H1 (cell line): Measurements from ENCODE around the gene BBS9. TPM values are rescaled to one million over a fixed set of nuclear protein-coding genes. Genes with fewer than 3 reads are reported as not detected.

Experiments
- CTCF ChIA-PET: fragments of 300-600 bp; sonication (Branson Sonifier 250); formaldehyde crosslinking; loops from one replicate; lab custom pipeline; 2021; ENCODE audit not compliant: partially characterized antibody; lab: Charles Lee
- POLR2A ChIA-PET: fragments of 300-600 bp; sonication (Branson Sonifier 250); formaldehyde crosslinking; loops from one replicate; lab custom pipeline; 2021; ENCODE audit warnings: inconsistent platforms; ENCODE audit not compliant: partially characterized antibody; lab: Charles Lee
- DNase-seq, 2 experiments: peaks; one replicate each; pipeline versions ENCODE4 v3.0.0 to v3.0.0-alpha.2; 2010 to 2022; ENCODE audit warnings: low spot score in 2 of 2, low read depth in 1 of 2, mixed read lengths in 1 of 2
- FAIRE-seq: peaks from 2 replicates; lab custom pipeline; 2011; peaks lifted over from hg19 to GRCh38; lab: Jason Lieb, UNC
- H2AFZ ChIP-seq: 2 replicates; pipeline ENCODE4 v1.8.1; 2012; ENCODE audit warnings: low read length, inconsistent platforms
- H2AK5ac ChIP-seq: 2 replicates; pipeline ENCODE4 v1.6.1; 2013; ENCODE audit warnings: low read depth, low read length
- H2BK120ac ChIP-seq: replicated peaks from 2 replicates; pipeline ENCODE3; 2013; ENCODE audit warnings: low read depth, low read length, inconsistent platforms
- H2BK12ac ChIP-seq: 2 replicates; pipeline ENCODE4 v1.6.1; 2013; ENCODE audit warnings: low read depth, low read length
- H2BK15ac ChIP-seq: 2 replicates; pipeline ENCODE4 v1.6.1; 2013; ENCODE audit warnings: low read length
- H2BK20ac ChIP-seq: 2 replicates; pipeline ENCODE4 v1.6.1; 2013; ENCODE audit warnings: low read length
- H2BK5ac ChIP-seq: 2 replicates; pipeline ENCODE4 v1.6.1; 2013; ENCODE audit warnings: low read depth, low read length
- H3K14ac ChIP-seq: 2 replicates; pipeline ENCODE4 v1.6.1; 2013; ENCODE audit warnings: inconsistent platforms; ENCODE audit not compliant: insufficient read length
- H3K18ac ChIP-seq: 2 replicates; pipeline ENCODE4 v1.6.1; 2013; ENCODE audit warnings: low read length; ENCODE audit errors: extremely low read depth
- H3K23ac ChIP-seq: 2 replicates; pipeline ENCODE4 v1.6.1; 2013; ENCODE audit warnings: inconsistent platforms; ENCODE audit not compliant: insufficient read length
- H3K23me2 ChIP-seq: 2 replicates; pipeline ENCODE4 v1.6.1; 2013; ENCODE audit warnings: low read depth, low read length
- H3K27ac ChIP-seq: 2 replicates; pipeline ENCODE4 v1.6.1; 2011; ENCODE audit warnings: low read depth, low read length, inconsistent platforms
- H3K27me3 ChIP-seq, 4 experiments: replicated peaks in 1 of 4; 1 replicate in 1 of 4; 2 replicates in 3 of 4; pipeline versions ENCODE4 v1.6.1 to v1.8.1; 2011 to 2013; ENCODE audit warnings: low read length in 3 of 4, mild to moderate bottlenecking in 3 of 4, inconsistent platforms in 2 of 4, mixed read lengths in 2 of 4, moderate library complexity in 1 of 4; ENCODE audit not compliant: control insufficient read depth in 3 of 4, insufficient read depth in 3 of 4; ENCODE audit errors: extremely low read depth in 1 of 4
- H3K36me3 ChIP-seq, 4 experiments: 2 replicates each; pipeline versions ENCODE4 v1.6.1 to v1.8.1; 2011 to 2013; ENCODE audit warnings: mild to moderate bottlenecking in 4 of 4, low read length in 3 of 4, moderate library complexity in 2 of 4, control low read depth in 1 of 4, inconsistent platforms in 1 of 4; ENCODE audit not compliant: insufficient read depth in 4 of 4, control insufficient read depth in 2 of 4
- H3K4ac ChIP-seq: replicated peaks from 2 replicates; pipeline ENCODE3; 2013; ENCODE audit warnings: low read length, low read depth, mixed read lengths, inconsistent platforms; ENCODE audit not compliant: insufficient read length
- H3K4me1 ChIP-seq, 4 experiments: replicated peaks in 1 of 4; 1 replicate in 1 of 4; 2 replicates in 3 of 4; pipeline versions ENCODE4 v1.6.1 to v1.8.1; 2011 to 2013; ENCODE audit warnings: low read length in 3 of 4, inconsistent platforms in 2 of 4, mixed read lengths in 1 of 4; ENCODE audit not compliant: insufficient read depth in 4 of 4, control insufficient read depth in 3 of 4
- H3K4me2 ChIP-seq, 2 experiments: 2 replicates each; pipeline versions ENCODE4 v1.6.1 to v1.8.1; 2011 to 2013; ENCODE audit warnings: low read depth in 2 of 2, low read length in 2 of 2, control low read depth in 1 of 2, inconsistent platforms in 1 of 2, mild to moderate bottlenecking in 1 of 2; ENCODE audit not compliant: insufficient read depth in 1 of 2
- H3K4me3 ChIP-seq, 4 experiments: fragments of 200-600, 300-600 bp in 1 of 4; sonication (generic), shearing (Covaris generic), sonication (Bioruptor Twin) in 1 of 4; 2 replicates each; pipeline versions ENCODE4 v1.5.1 to v1.8.1; 2011 to 2016; ENCODE audit warnings: low read length in 4 of 4, low read depth in 3 of 4, control low read depth in 2 of 4, inconsistent platforms in 2 of 4, mild to moderate bottlenecking in 2 of 4, mixed read lengths in 1 of 4, moderate library complexity in 1 of 4; ENCODE audit not compliant: insufficient read depth in 2 of 4; ENCODE audit errors: extremely low read depth in 1 of 4
- H3K56ac ChIP-seq: replicated peaks from 2 replicates; pipeline ENCODE3; 2013; ENCODE audit warnings: low read depth, mild to moderate bottlenecking, mixed read lengths, low read length, inconsistent platforms; ENCODE audit not compliant: insufficient read length
- H3K79me1 ChIP-seq: 2 replicates; pipeline ENCODE4 v1.6.1; 2013; ENCODE audit warnings: low read depth, low read length, control low read depth
- H3K79me2 ChIP-seq, 2 experiments: 2 replicates each; pipeline versions ENCODE4 v1.6.1 to v1.8.1; 2012 to 2013; ENCODE audit warnings: low read length in 2 of 2, mild to moderate bottlenecking in 2 of 2, inconsistent platforms in 1 of 2; ENCODE audit not compliant: insufficient read depth in 2 of 2, control insufficient read depth in 1 of 2
- H3K9ac ChIP-seq, 4 experiments: replicated peaks in 1 of 4; 1 replicate in 1 of 4; 2 replicates in 3 of 4; pipeline versions ENCODE4 v1.6.1 to v1.8.1; 2011 to 2013; ENCODE audit warnings: low read depth in 3 of 4, low read length in 3 of 4, control low read depth in 2 of 4, mild to moderate bottlenecking in 2 of 4, moderate library complexity in 2 of 4, inconsistent platforms in 1 of 4; ENCODE audit errors: extremely low read depth in 1 of 4
- H3K9me3 ChIP-seq, 2 experiments: 2 replicates each; pipeline versions ENCODE4 v1.6.1 to v1.8.1; 2012 to 2013; ENCODE audit warnings: mild to moderate bottlenecking in 2 of 2, moderate library complexity in 2 of 2, control low read depth in 1 of 2, inconsistent platforms in 1 of 2, low read depth in 1 of 2, low read length in 1 of 2, mixed read lengths in 1 of 2; ENCODE audit not compliant: insufficient read depth in 2 of 2
- H4K20me1 ChIP-seq, 2 experiments: replicated peaks in 1 of 2; 2 replicates each; pipeline versions ENCODE3 to v1.8.1; 2011 to 2013; ENCODE audit warnings: inconsistent platforms in 2 of 2, low read length in 2 of 2, mild to moderate bottlenecking in 1 of 2; ENCODE audit not compliant: insufficient read depth in 2 of 2, control insufficient read depth in 1 of 2
- H4K5ac ChIP-seq: 2 replicates; pipeline ENCODE4 v1.6.1; 2013; ENCODE audit warnings: low read length, low read depth, mixed read lengths, inconsistent platforms; ENCODE audit not compliant: insufficient read length
- H4K8ac ChIP-seq: 2 replicates; pipeline ENCODE4 v1.8.0; 2013; ENCODE audit warnings: mild to moderate bottlenecking, moderate library complexity, low read length, inconsistent platforms; ENCODE audit not compliant: insufficient read depth; ENCODE audit errors: extremely low read depth
- H4K91ac ChIP-seq: replicated peaks from 2 replicates; pipeline ENCODE3; 2013; ENCODE audit warnings: low read length, mixed read lengths, inconsistent platforms; ENCODE audit not compliant: insufficient read length
- EP300 ChIP-seq, 2 experiments: IDR thresholded peaks; 1 replicate in 1 of 2; 2 replicates in 1 of 2; pipeline ENCODE4 v1.6.1; 2011 to 2012; ENCODE audit warnings: low read depth in 2 of 2, low read length in 2 of 2, mild to moderate bottlenecking in 2 of 2, borderline replicate concordance in 1 of 2, inconsistent platforms in 1 of 2, moderate library complexity in 1 of 2
- MAFK ChIP-seq: IDR thresholded peaks from 2 replicates; pipeline ENCODE4 v1.6.1; 2012; ENCODE audit warnings: low read depth, mild to moderate bottlenecking, improper control_type of control experiment, low read length
- MAX ChIP-seq: IDR thresholded peaks from 2 replicates; pipeline ENCODE4 v1.6.1; 2012; ENCODE audit warnings: inconsistent platforms
- PHF8 ChIP-seq: fragments of 200-600 bp; sonication (generic); conservative IDR thresholded peaks from 2 replicates; pipeline ENCODE4 v1.7.1; 2012; ENCODE audit warnings: low read depth, mild to moderate bottlenecking, inconsistent platforms, low read length, moderate library complexity
- RAD21 ChIP-seq, 2 experiments: IDR thresholded peaks in 1 of 2; conservative IDR thresholded peaks in 1 of 2; 2 replicates each; pipeline ENCODE4 v1.6.1; 2011; ENCODE audit warnings: low read depth in 2 of 2, low read length in 2 of 2, improper control_type of control experiment in 1 of 2, inconsistent platforms in 1 of 2, mild to moderate bottlenecking in 1 of 2, moderate library complexity in 1 of 2
- YY1 ChIP-seq: IDR thresholded peaks from 2 replicates; pipeline ENCODE4 v1.6.1; 2011; ENCODE audit warnings: low read depth, mild to moderate bottlenecking, low read length
- WGBS, 2 experiments: shearing (Covaris generic) in 1 of 2; methylation state at CpG; one replicate each; pipeline versions ENCODE4 v1.1.6 to v1.1.7; 2013 to 2015; ENCODE audit warnings: low lambda C conversion rate in 2 of 2, mixed read lengths in 2 of 2, inconsistent platforms in 1 of 2, low coverage in 1 of 2, missing lambda C conversion rate in 1 of 2; ENCODE audit not compliant: insufficient replicate concordance in 2 of 2, insufficient coverage in 1 of 2, insufficient read length in 1 of 2; ENCODE audit errors: extremely low coverage in 1 of 2, missing lambda C conversion rate in 1 of 2; 5-methylcytosine and 5-hydroxymethylcytosine counted together
- polyA plus RNA-seq, 7 experiments: library from polyadenylated mRNA; depleted of rRNA in 3 of 7; stranded (reverse) in 5 of 7; unstranded in 2 of 7; fragments of >200 nt in 5 of 7; fragments of 200-250 nt in 2 of 7; gene quantifications; 1 replicate in 5 of 7; 2 replicates in 1 of 7; 4 replicates in 1 of 7; pipeline versions ENCODE4 v1.2.1 to v1.2.3, GENCODE V29; 2011 to 2013; ENCODE audit warnings: missing spikeins in 2 of 7, mixed read lengths in 2 of 7
- total RNA-seq: library from RNA; stranded (reverse); fragmentation: NEBNext Ultra II Directional; extraction: Animal tissue kit (Norgen Biotek cat#: 25700); gene quantifications from 2 replicates; pipeline ENCODE4 v1.2.1, GENCODE V29; 2021

Gene BBS9
- total and polyA plus RNA-seq, 2 of the 8 experiments (the other 6 are each of a cell fraction or from before 2014, with no cell fraction given): 22.3 to 37.0 TPM

GRCh38 chr7:33152087-33152486, 22.7 kb downstream of the BBS9 start:
- Histone ChIP-seq H4K20me1 (no peaks in the 10 kb centered on the region), H3K27ac (no peak overlapping the region), H3K4ac (no peak overlapping the region), H3K4me2 (no peak overlapping the region), H2BK120ac (no peak overlapping the region), H3K4me1 (peaks cover 0 to 2% (median 0%) of the 10 kb centered on the region in 4 experiments; a peak in 1 of 7 replicates), H2AK5ac (no peak overlapping the region), H2AFZ (no peak overlapping the region), H3K56ac (no peak overlapping the region), H2BK15ac (no peak overlapping the region), H3K23ac (no peak overlapping the region), H3K9me3 (no peaks in the 10 kb centered on the region), H3K18ac (no peak overlapping the region), H4K8ac (no peak overlapping the region), H4K91ac (no peak overlapping the region), H4K5ac (no peak overlapping the region), H3K27me3 (no peaks in the 10 kb centered on the region), H3K79me2 (no peaks in the 10 kb centered on the region), H2BK20ac (no peak overlapping the region), H3K14ac (no peak overlapping the region), H3K9ac (no peak overlapping the region), H3K79me1 (no peaks in the 10 kb centered on the region), H3K4me3 (no peak overlapping the region), H2BK5ac (no peak overlapping the region), H2BK12ac (no peak overlapping the region), H3K36me3 (no peaks in the 10 kb centered on the region), H3K23me2 (no peaks in the 10 kb centered on the region; the same call in 1 of the 2 replicates)
- FAIRE-seq: no peak
- POLR2A ChIA-PET: no interaction called here
- 90% methylated on average over 3 of the region's 3 CpGs; no CpG with 5 or more reads in 1 of the 2 experiments for WGBS, 2 experiments
- no peak for DNase-seq
- CTCF ChIA-PET: interaction anchor here (1.4 kb wide), 1 partner anchor 11 kb away, joined by 3 read pairs; no protein-coding TSS in a partner anchor
- TF ChIP-seq YY1: no peak
- TF ChIP-seq MAX: no peak
- TF ChIP-seq RAD21 (IDR thresholded peaks at IDR 0.05 in 1 of 2, conservative IDR thresholded peaks at IDR 0.05 in 1 of 2; ENCODE audit: low read depth in 2 of 2, low read length in 2 of 2): no peak
- TF ChIP-seq MAFK: no peak
- TF ChIP-seq PHF8: no peak
- TF ChIP-seq EP300 (IDR thresholded peaks at IDR 0.05; ENCODE audit: borderline replicate concordance in 1 of 2, low read depth in 2 of 2, low read length in 2 of 2): no peak
